Glomerular visceral epithelial cell (primary cell): ENCODE measurements around the gene TEAD4.

Source experiments
- DNase-seq: peaks from one replicate; pipeline ENCODE4 v3.0.0-alpha.2; 2016; ENCODE audit errors: extremely low spot score

TEAD4 gene

GRCh38 chr12:3000548-3001275, 41.5 kb downstream of the TEAD4 start:
- no peak for DNase-seq

DNA sequence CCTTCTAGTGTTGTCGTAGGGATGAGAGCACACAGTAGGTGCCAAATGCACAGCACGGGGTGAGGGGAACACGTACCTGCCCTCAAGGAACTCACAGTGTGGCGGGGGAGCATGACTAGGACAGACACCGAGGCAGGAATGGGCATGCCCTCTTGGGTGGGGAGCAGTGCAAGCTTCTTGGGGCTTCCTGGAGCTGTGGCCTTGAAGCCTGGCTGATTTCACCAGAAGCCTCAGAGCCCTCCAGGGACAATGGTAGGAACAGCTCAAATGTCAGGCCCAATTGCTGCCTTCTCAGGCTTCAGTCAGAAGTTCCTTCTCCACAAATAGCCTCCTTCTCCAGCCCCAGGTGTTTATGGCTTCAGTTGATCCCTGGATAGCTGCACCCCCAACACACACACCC, 43.4 kb downstream of the TEAD4 start:
- DNase-seq = no peak

DNA sequence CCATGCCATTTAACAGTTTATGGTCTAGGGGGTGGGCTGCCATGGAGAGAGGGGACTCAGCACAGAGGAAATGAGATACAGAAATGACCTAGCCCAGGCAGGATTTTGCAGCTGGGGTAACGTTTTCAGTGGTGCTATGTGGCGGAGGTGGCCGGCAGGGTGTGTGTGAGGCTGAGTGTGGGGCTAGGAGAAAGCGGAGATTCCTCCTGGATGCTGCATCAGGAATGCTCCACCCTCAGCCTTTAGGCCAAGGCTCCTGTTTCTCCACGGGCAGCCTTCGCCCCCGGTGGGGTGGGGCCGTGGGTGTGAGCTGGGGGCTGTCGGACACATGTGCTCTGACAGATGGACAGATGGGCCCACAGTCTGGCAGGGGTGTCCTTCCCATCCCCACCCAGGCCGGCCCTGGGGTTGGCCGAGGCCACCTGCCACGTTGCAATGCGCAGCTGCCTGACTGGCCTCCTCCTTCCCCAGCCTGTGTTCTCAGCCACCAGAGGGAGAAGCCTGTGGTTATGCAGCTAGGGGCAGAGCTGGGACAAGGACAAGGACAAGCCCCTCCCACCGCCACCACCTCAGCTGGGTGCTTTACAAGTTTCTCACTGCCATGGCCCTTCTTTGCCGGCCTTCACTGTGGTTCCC, 44.3 kb downstream of the TEAD4 start:
- DNase-seq = no peak

- no peak for DNase-seq
Measured at GRCh38 chr12:3004655-3005565, 45.7 kb downstream of the TEAD4 start.

- no peak for DNase-seq
Measured at GRCh38 chr12:3005736-3006135, 46.5 kb downstream of the TEAD4 start.

GRCh38 chr12:3009780-3010179, 50.6 kb downstream of the TEAD4 start:
- no peak for DNase-seq

- no peak for DNase-seq
Measured at GRCh38 chr12:3010214-3010930, 51.2 kb downstream of the TEAD4 start.

DNA sequence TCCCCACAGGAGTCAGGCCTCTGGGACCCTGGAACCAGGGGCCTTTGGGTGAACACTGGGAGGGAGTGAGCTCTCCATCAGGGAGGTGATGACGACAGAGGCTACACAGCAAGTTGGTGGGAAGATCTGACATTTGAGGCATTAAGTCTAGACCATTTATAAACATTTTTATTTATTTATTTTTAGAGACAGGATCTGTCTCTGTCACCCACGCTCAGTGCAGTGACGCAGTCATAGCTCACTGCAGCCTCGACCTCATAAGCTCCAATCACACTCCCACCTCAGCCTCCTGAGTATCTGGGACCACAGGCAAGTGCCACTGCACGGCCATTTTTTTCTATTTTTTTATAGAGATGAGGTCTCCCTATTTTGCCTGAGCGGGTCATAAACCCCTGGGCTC, 53.6 kb downstream of the TEAD4 start:
- no peak for DNase-seq

DNA sequence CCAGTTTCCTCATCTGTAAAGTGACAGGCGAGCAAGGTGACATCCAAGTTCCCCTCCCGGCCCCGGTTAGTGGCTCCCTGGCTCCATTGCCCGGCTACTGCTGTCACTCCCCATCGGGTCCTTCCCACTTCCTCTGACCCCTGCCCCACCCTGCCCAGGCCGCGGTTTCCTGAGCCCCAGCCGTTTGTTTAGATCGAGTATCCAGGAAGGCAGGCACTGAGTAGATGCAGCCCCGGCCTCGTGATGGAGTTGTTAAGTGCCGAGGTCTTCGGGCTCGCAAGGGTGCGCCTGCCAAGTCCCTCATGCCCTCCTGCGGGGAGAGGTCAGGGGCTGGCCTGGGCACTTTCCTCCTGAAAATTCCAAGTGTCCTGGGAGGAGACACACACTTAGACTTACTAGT, 55.4 kb downstream of the TEAD4 start:
- no peak for DNase-seq

DNA sequence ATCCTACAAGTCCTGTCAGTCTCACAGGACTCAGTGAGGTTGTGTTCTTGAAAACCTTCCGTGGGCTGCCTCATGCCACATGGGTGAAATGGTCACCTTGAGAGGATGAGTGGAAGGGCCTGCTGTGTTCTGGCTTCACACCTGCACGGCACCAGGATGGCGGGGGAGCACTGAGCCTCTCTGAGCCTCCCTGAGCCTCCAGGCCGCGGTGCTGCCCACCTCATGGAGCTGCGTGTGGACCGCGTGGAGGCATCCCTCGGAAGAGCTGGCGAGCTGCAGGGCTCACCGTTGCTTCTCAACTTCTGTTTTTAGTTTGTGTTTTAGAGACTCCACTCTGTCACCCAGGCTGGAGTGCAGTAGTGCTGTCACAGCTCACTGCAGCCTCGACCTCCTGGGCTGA, 56.2 kb downstream of the TEAD4 start:
- no peak for DNase-seq

DNA sequence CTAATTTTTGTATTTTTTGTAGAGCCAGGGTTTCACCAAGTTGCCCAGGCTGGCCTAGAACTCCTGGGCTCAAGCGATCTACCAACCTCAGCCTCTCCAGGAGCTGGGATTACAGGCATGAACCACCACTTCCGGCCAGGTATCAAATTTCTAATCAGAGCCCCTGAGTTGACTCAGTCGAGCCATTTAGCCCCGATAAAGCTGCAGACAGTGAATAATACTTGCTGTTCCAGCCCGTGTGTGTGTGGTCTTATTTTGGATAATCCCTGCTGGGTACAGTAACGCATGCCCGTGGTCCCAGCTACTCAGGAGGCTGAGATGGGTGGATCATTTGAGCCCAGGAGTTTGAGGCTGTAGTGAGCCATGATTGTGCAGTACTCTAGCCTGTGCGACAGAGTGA, 57.0 kb downstream of the TEAD4 start:
- no peak for DNase-seq

DNA sequence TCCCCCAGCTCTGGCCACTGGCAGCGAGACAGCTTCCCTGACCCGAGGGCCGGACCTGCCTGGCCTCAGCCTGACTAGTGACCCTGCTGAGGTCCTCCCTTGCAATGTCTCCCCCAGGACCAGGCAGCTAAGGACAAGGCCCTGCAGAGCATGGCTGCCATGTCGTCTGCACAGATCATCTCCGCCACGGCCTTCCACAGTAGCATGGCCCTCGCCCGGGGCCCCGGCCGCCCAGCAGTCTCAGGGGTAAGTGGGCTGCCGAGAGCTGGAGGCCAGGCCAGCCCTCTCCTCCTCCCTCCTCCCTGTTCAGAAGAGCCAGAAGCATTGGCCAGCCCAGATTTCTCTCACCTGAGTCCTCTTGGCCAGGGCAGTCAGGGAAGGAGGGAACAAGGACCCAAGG, 58.1 kb downstream of the TEAD4 start:
- no peak for DNase-seq

GRCh38 chr12:3018284-3019004, 59.2 kb downstream of the TEAD4 start:
- DNase-seq = no peak

GRCh38 chr12:3019005-3019680, 59.9 kb downstream of the TEAD4 start:
- DNase-seq = no peak

- DNase-seq = no peak
Measured at GRCh38 chr12:3020399-3020798, 61.2 kb downstream of the TEAD4 start.

- no peak for DNase-seq
Measured at GRCh38 chr12:3020850-3021435, 61.7 kb downstream of the TEAD4 start.

DNA sequence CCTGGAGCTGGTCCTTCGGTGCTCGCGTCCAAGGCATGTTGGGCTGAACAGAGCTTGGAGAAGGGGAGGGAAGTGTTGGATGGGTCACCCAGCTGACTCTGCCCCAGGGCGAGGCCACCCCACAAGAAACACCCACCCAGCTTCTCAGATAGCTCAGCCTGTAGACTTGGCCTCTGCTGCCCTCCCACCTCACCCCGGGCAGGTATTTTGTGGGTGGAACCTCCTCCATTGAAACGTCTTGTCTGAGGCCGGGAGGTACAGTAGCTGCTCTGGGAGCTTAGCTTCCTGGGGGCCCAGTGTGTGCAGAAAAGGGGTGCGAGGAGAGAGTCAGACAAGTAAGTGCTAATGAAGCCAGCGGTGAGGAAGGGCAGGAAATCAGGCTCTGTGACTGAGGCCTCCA, 63.2 kb downstream of the TEAD4 start:
- no peak for DNase-seq

DNA sequence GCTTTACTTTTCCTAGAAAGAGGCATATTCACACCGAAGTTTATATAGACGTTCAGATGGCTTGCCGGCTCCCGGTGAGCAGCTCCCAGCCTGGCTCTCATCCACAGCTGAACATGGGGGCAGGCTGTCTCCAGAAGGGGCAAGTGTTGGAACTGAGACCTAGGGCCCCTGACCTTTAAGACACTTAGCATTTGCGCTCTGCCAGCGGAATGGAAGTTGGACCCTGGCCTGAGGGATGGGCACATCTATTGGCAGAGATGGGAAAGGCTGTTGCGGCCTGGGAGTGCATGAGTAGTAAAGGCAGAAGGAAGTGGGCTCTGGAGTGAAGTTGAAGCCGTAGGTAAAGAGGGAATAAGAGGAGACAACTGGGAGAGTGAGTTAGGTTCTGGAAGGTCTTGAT, 63.8 kb downstream of the TEAD4 start:
- no peak for DNase-seq

DNA sequence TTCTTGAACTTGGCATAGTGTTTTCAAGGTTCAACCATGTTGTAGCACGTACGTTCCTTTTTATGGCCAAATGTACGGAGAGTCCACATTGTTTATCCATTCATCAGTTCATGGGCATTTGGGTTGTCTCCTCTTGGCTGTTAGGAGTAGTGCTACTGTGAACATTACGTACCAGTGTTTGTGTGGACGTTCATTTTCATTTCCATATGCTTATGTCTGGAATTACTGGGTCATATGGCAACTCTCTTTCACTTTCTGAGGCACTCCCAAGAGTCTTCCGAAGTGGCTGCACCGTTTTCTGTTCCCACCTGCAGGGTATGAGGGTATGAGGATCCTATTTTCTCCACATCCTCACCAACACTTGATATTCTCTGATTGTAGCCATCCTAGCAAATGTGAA, 68.9 kb downstream of the TEAD4 start:
- DNase-seq = no peak

GRCh38 chr12:3030821-3031429, 71.7 kb downstream of the TEAD4 start:
- no peak for DNase-seq
